HUES6 (cell line): ENCODE data around the gene SH2D1B.

Experiments
- H3K27ac ChIP-seq: 2 replicates; pipeline ENCODE4 v1.7.0; 2013; ENCODE audit warnings: low read depth, mild to moderate bottlenecking, low read length, inconsistent platforms
- H3K27me3 ChIP-seq: 2 replicates; pipeline ENCODE4 v1.6.1; 2013; ENCODE audit warnings: low read length; ENCODE audit not compliant: control insufficient read depth, insufficient read depth
- H3K36me3 ChIP-seq: 2 replicates; pipeline ENCODE4 v1.6.1; 2013; ENCODE audit warnings: low read length; ENCODE audit not compliant: control insufficient read depth, insufficient read depth
- H3K4me1 ChIP-seq: 2 replicates; pipeline ENCODE4 v1.6.1; 2013; ENCODE audit warnings: low read length; ENCODE audit not compliant: control insufficient read depth, insufficient read depth
- H3K4me3 ChIP-seq: 2 replicates; pipeline ENCODE4 v1.5.1; 2013; ENCODE audit warnings: low read depth, low read length
- H3K9ac ChIP-seq: one replicate; pipeline ENCODE4 v1.6.1; 2013; ENCODE audit warnings: mild to moderate bottlenecking, low read length
- H3K9me3 ChIP-seq: 2 replicates; pipeline ENCODE4 v1.6.1; 2013; ENCODE audit warnings: low read depth, low read length; ENCODE audit not compliant: control insufficient read depth, insufficient read depth

SH2D1B gene

DNA sequence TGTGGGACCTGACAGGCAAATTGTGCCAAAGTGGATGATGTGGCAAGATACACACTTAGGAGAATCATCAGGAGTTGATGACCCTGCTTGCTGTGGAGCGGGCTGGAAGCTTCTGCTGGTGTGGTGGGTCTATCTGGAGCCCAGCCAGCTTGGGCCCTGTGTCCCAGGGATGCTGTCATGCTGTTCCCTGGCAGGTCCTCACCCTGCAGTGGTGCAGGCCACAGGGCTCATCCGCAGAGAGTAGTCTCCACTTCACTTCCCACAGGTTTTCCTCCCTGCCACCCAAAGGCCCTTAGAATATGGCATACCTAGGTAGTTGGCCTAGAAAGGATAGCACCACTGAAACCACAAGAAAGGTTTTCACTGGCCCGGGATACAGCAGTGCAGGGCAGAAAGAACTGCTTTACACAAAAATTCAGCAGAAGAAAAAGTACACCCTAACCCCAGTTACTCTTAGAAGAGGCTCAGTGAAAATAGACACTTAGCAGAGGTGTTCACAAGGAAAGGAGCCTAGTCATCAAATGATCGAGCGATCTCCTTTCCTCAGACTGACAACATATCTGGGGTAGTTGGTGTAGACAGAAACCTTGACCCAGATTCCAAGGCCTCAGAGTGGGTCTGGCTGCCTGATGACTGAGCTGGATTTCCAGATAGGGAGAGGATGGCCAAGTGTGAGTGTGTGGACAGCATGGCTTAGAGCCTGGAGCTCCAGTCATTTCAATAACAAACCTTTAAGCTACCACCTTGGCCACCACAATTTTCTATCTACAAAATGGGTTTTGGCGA is 31.7 kb downstream of the SH2D1B start:
- Histone ChIP-seq H3K27me3 (no peaks in the 10 kb centered on the region), H3K9me3 (no peaks in the 10 kb centered on the region), H3K36me3 (peaks cover 18% of the 10 kb centered on the region), H3K27ac (no peak overlapping the region), H3K4me3 (no peak overlapping the region), H3K4me1 (no peaks in the 10 kb centered on the region), H3K9ac (no peak overlapping the region)

DNA sequence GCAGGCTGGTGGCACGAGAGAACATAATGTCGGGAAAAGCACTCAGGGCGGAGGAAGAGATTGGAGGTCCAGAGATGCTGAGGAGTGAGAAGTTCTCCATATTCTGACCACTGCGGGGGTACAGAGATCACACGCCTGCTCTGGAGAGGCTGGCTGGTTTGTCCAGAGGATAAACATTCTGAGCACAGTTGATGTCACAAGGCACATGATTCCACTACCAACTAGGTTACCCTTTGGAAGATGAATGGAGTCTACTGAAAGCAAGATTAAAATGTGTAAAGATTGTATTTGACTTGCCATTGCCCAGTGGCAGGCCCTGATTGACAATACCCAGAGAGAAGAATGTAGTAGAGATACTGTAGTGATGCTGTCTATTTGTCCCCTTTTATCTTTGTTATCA is 35.2 kb downstream of the SH2D1B start, which contains the start of gene SPATA46:
Gene SPATA46, minus strand, starts transcription at position 164 of the 400 bp plus-strand sequence. Its CDS starts 64 bp downstream, at position 100.
- no peak within 1 kb of the TSS for H3K9ac ChIP-seq

DNA sequence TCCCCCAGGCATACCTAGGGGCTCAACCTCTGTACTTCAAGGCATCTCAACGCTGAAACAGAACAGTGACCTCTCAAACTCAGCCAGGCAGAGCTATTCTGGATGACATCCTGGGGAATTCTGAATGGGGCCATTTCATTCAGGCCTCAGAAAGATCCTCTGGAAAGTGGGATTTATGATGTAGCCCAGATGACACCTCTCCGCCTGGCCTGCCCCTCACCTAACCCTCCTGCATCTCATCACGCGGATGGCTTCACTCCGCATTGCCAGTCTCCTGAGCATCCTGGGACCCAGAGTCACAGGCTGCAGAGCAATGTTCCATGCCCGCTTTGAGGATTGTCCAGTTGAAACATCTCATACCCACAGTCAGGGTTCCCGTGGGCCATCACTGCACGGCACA is 36.5 kb downstream of the SH2D1B start:
- H3K4me1 ChIP-seq = no peaks in the 10 kb centered on the region
- no peak overlapping the region for H3K27ac ChIP-seq
- H3K4me3 ChIP-seq = no peak overlapping the region
- no peak overlapping the region for H3K9ac ChIP-seq
- no peaks in the 10 kb centered on the region for H3K36me3 ChIP-seq
- H3K9me3 ChIP-seq = no peaks in the 10 kb centered on the region
- H3K27me3 ChIP-seq = no peaks in the 10 kb centered on the region

More for the DNA sequence above, 35.2 kb downstream of the SH2D1B start, which contains the start of gene SPATA46:
- Histone ChIP-seq H3K27ac (no peak within 1 kb of the TSS), H3K4me3 (no peak within 1 kb of the TSS), H3K36me3 (no peaks in the 10 kb centered on the region), H3K4me1 (no peaks in the 10 kb centered on the region), H3K9me3 (no peaks in the 10 kb centered on the region), H3K27me3 (no peaks in the 10 kb centered on the region)

DNA sequence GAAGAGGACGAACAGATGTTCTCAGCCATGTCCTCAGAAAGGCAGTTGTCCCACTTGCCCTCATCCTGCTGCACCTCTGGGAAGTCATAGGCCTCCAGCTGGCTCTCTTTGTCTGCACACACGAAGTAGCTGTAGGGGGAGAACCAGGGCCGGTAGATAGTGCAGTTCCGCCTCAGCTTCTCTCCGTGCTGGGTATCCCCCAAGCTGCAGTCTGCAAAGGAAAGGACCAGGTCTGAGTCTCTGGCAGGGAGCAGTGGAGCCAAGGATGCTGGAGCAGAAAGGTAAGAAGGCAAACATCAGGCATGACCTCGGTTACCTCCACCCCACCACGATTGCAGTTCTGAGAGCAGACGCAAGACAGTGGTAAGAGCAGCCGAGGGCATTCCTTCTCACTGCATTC is 37.5 kb downstream of the SH2D1B start:
- Histone ChIP-seq H3K9me3 (no peaks in the 10 kb centered on the region), H3K36me3 (no peaks in the 10 kb centered on the region), H3K4me1 (no peaks in the 10 kb centered on the region), H3K27me3 (no peaks in the 10 kb centered on the region), H3K4me3 (no peak overlapping the region), H3K9ac (no peak overlapping the region), H3K27ac (no peak overlapping the region)

DNA sequence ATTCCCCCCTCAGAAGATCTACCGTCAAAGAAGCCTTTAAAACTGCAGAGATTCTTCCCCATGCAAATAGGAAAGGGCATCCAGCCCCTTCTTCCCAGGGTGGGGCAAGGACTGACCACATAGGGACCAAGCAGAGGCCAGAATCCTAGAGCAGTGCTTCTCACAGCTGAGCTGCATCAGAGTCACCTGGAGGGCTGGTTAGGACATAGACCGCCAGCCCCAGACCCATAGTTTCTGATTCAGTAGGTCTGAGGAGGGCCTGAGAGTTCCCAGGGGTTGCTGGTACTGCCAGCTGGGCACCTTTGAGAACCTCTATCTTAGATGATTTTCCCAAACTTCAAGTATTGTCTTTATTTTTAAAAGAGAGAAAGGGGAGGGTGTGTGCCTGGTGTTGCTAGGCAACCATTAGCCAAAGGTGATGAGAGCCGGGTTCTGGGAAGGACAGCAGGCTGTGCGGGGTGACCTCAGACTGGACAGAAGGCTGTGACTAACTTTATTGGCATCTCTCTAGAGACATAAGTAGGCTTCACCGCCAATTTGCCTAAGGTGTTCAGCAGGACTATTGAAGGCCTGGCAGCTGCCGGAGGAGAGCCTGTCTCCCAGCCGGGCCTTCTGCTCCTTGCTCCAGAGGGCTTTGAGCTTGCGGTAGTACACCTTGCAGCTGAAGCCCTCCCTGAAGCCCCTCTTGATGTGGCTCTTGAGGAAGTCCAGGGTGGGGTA is 38.2 kb downstream of the SH2D1B start:
- no peaks in the 10 kb centered on the region for H3K27me3 ChIP-seq
- no peak overlapping the region for H3K4me3 ChIP-seq
- H3K9me3 ChIP-seq = no peaks in the 10 kb centered on the region
- no peak overlapping the region for H3K27ac ChIP-seq
- no peaks in the 10 kb centered on the region for H3K36me3 ChIP-seq
- no peak overlapping the region for H3K9ac ChIP-seq
- no peaks in the 10 kb centered on the region for H3K4me1 ChIP-seq

DNA sequence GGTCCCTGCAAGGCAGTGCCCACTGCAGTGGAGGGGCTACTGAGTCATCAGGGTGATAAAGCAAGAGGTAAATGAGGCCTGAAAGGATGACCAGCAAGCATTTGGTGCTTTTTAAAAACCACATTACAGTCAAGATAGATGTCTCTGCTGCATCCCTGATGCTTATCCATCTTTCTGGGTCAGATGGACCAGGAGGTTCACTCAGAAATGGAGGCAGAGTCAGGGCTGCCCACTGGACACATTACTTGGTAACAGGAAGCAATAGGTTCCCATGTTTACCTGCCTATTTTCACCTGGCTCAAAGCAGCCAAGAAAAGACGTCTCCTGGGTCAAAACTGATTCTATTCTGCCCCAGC is 38.9 kb downstream of the SH2D1B start:
- H3K27ac ChIP-seq = no peak overlapping the region
- no peaks in the 10 kb centered on the region for H3K27me3 ChIP-seq
- no peak overlapping the region for H3K9ac ChIP-seq
- H3K4me1 ChIP-seq = no peaks in the 10 kb centered on the region
- no peak overlapping the region for H3K4me3 ChIP-seq
- H3K9me3 ChIP-seq = no peaks in the 10 kb centered on the region
- no peaks in the 10 kb centered on the region for H3K36me3 ChIP-seq

DNA sequence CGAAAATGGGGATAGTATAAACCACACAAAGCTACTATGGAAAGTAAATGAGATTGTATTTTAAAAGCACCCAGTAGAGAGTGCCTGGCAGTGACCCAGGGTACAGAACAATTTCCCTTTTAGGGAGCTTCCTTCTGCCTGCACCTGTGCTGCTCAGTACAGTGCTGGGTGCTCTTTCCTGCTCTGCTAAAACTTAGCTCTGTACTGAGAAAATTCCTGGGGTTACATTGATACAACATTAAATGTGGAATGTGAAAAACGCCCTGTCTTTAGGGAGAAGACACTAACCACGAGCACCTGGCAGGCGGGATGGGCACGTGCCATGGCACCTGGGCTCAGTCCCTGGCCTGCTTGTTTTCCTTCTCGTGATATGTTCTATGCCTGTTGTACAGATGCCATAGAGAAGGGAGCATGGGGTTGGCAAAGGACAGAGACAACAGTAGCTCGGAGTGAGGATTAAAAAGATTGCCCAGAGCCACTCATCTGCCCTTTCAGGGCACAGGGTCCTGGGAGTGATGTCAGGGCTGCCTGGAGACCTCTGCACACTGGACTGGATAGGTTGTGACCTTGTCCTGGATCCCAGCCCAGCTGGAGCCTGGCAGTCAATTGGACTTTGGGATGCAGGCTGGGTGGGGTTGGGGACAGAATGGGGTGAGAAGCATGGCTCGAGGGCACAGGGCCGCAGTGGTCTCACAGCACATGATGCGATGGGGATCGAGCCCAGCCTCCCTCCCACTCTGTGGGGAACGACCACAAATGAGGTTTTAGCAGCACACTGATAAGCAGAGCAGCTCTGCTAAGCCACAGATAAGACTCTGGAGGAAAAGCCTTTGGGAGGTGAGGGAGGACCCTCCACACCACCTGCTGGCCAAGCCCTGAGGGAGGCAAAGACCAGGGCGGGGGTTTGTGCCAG is 39.5 kb downstream of the SH2D1B start:
- H3K9ac ChIP-seq = no peak overlapping the region
- H3K27me3 ChIP-seq = no peaks in the 10 kb centered on the region
- no peak overlapping the region for H3K4me3 ChIP-seq
- peaks cover 6% of the 10 kb centered on the region; the same call in 1 of the 2 replicates for H3K36me3 ChIP-seq
- H3K27ac ChIP-seq = no peak overlapping the region
- H3K9me3 ChIP-seq = no peaks in the 10 kb centered on the region
- no peaks in the 10 kb centered on the region for H3K4me1 ChIP-seq

DNA sequence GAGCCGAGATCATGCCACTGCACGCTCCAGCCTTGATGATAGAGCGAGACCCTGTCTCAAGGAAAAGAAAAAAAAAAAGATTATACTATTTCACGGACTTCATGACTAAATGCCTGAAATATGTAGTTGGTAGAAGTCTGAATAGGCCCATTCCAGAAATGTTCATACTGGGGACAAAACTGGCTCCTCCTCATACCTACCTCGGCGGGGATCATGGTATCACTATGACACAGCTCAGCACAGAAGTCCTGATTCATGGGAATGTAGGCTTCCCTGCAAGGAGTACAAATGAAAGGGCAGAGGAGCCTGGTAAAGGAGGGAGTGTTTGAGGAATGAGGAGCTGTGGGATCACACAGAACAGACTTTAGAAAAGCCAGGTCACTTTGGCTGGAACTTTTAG is 40.3 kb downstream of the SH2D1B start:
- Histone ChIP-seq H3K27me3 (no peaks in the 10 kb centered on the region), H3K27ac (no peak overlapping the region), H3K9ac (no peak overlapping the region), H3K9me3 (no peaks in the 10 kb centered on the region), H3K4me3 (no peak overlapping the region), H3K4me1 (no peaks in the 10 kb centered on the region), H3K36me3 (peaks cover 13% of the 10 kb centered on the region; the same call in 1 of the 2 replicates)

- no peak overlapping the region for H3K4me3 ChIP-seq
- no peaks in the 10 kb centered on the region for H3K9me3 ChIP-seq
- no peak overlapping the region for H3K27ac ChIP-seq
- peaks cover 13% of the 10 kb centered on the region; the same call in 1 of the 2 replicates for H3K36me3 ChIP-seq
- H3K9ac ChIP-seq = no peak overlapping the region
- H3K4me1 ChIP-seq = no peaks in the 10 kb centered on the region
- no peaks in the 10 kb centered on the region for H3K27me3 ChIP-seq
These were observed 41.2 kb downstream of the SH2D1B start for GRCh38 chr1:162370721-162371120.

DNA sequence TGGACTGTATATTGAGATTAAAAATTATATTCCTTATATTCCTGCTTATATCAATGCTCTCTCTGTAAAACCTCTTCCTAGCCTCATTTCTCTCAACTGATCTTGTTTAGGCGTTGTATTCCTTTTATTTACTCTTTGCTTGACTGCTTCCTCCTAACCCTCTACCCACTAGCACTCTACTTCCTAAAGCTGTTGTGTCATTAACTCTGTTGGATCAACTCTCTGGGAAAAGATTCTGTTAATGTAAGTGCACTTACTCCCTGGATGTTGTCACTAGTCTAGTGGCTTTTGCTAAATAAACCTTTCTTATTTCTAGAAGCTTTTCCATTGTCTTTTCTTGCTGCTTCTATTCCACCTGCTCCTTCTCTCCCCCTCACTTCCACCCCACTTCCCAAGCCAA is 41.8 kb downstream of the SH2D1B start:
- H3K4me3 ChIP-seq = no peak overlapping the region
- no peaks in the 10 kb centered on the region for H3K9me3 ChIP-seq

More for the DNA sequence above, 41.8 kb downstream of the SH2D1B start:
- no peak overlapping the region for H3K27ac ChIP-seq
- no peak overlapping the region for H3K9ac ChIP-seq
- peaks cover 13% of the 10 kb centered on the region; the same call in 1 of the 2 replicates for H3K36me3 ChIP-seq
- no peaks in the 10 kb centered on the region for H3K27me3 ChIP-seq
- no peaks in the 10 kb centered on the region for H3K4me1 ChIP-seq
